Neural progenitor cell (in vitro differentiated cells): ENCODE data around the gene DCLRE1C. TPM values are rescaled to one million over a fixed set of nuclear protein-coding genes. Genes with fewer than 3 reads are reported as not detected.

Source experiments
- DNase-seq: peaks from one replicate; pipeline ENCODE4 v3.0.0-alpha.2; 2016; ENCODE audit warnings: low spot score
- H2AFZ ChIP-seq: fragments of 200-600 bp; sonication (generic); replicated peaks from 2 replicates; pipeline ENCODE4 v1.6.1; 2016; ENCODE audit warnings: antibody characterized with exemption
- H3F3A ChIP-seq: fragments of 200-600 bp; sonication (generic); 2 replicates; pipeline ENCODE4 v1.6.1; 2016; ENCODE audit warnings: antibody characterized with exemption, low read depth
- H3K27ac ChIP-seq: fragments of 200-600 bp; sonication (generic); 2 replicates; pipeline ENCODE4 v1.5.1; 2016; ENCODE audit warnings: mild to moderate bottlenecking
- H3K27me3 ChIP-seq: fragments of 200-600 bp; sonication (generic); 2 replicates; pipeline ENCODE4 v1.6.1; 2016; ENCODE audit warnings: mild to moderate bottlenecking, moderate library complexity
- H3K36me3 ChIP-seq: fragments of 200-600 bp; sonication (generic); 2 replicates; pipeline ENCODE4 v1.5.1; 2016
- H3K4me1 ChIP-seq: fragments of 200-600 bp; sonication (generic); 2 replicates; pipeline ENCODE4 v1.6.1; 2016; ENCODE audit warnings: mixed run types
- H3K4me2 ChIP-seq: fragments of 200-600 bp; sonication (generic); 2 replicates; pipeline ENCODE4 v1.6.1; 2016
- H3K4me3 ChIP-seq: fragments of 200-600 bp; sonication (generic); 2 replicates; pipeline ENCODE4 v1.5.1; 2016
- H3K79me2 ChIP-seq: fragments of 200-600 bp; sonication (generic); 2 replicates; pipeline ENCODE4 v1.6.1; 2016; ENCODE audit warnings: low read depth
- H3K9ac ChIP-seq: fragments of 200-600 bp; sonication (generic); 2 replicates; pipeline ENCODE4 v1.6.1; 2016
- H3K9me3 ChIP-seq: fragments of 200-600 bp; sonication (generic); 2 replicates; pipeline ENCODE4 v1.5.1; 2016; ENCODE audit warnings: low read depth
- H4K20me1 ChIP-seq: fragments of 200-600 bp; sonication (generic); 2 replicates; pipeline ENCODE4 v1.6.1; 2016; ENCODE audit warnings: low read depth
- H3K27ac Mint-ChIP-seq: 3 replicates; pipeline ENCODE4 v1.8.0; 2021; ENCODE audit warnings: mixed read lengths
- H3K27me3 Mint-ChIP-seq: 2 replicates; pipeline ENCODE4 v1.8.0; 2022; ENCODE audit warnings: low read depth, mild to moderate bottlenecking, inconsistent platforms, moderate library complexity, mixed read lengths; ENCODE audit not compliant: insufficient read depth
- H3K36me3 Mint-ChIP-seq: 3 replicates; pipeline ENCODE4 v1.8.0; 2021; ENCODE audit warnings: mixed read lengths
- H3K4me1 Mint-ChIP-seq: 3 replicates; pipeline ENCODE4 v1.8.0; 2021; ENCODE audit warnings: mixed read lengths
- H3K4me3 Mint-ChIP-seq: 3 replicates; pipeline ENCODE4 v1.8.0; 2021; ENCODE audit warnings: mild to moderate bottlenecking, moderate library complexity, mixed read lengths
- H3K9me3 Mint-ChIP-seq: 3 replicates; pipeline ENCODE4 v1.8.0; 2020; ENCODE audit warnings: mixed read lengths
- CTCF ChIP-seq: fragments of 200-600 bp; sonication (generic); IDR thresholded peaks from 2 replicates; pipeline ENCODE4 v1.5.1; 2017; ENCODE audit warnings: antibody characterized with exemption, mild to moderate bottlenecking
- EZH2 ChIP-seq: fragments of 200-600 bp; sonication (generic); IDR thresholded peaks from 2 replicates; pipeline ENCODE4 v1.6.1; 2017; ENCODE audit warnings: antibody characterized with exemption, mild to moderate bottlenecking, moderate library complexity
- EZH2phosphoT487 ChIP-seq: fragments of 200-600 bp; sonication (generic); IDR thresholded peaks from 2 replicates; pipeline ENCODE4 v1.6.1; 2017; ENCODE audit warnings: antibody characterized with exemption
- total RNA-seq: library from RNA; depleted of rRNA; stranded (reverse); fragments of >200 nt; gene quantifications from 2 replicates; pipeline ENCODE4 v1.2.3, GENCODE V29; 2015; ENCODE audit warnings: low replicate concordance

The DCLRE1C gene
- total RNA-seq, 1 donor from 2014 or later = 4.5 TPM

- Histone ChIP-seq H3K36me3 (no peaks in the 10 kb centered on the region), H3K79me2 (no peaks in the 10 kb centered on the region), H3K9me3 (no peaks in the 10 kb centered on the region), H3F3A (no peaks in the 10 kb centered on the region), H3K4me3 (no peak overlapping the region), H3K27ac (no peak overlapping the region), H3K27me3 (no peaks in the 10 kb centered on the region), H2AFZ (no peak overlapping the region), H4K20me1 (no peaks in the 10 kb centered on the region), H3K4me1 (no peaks in the 10 kb centered on the region), H3K9ac (no peak overlapping the region), H3K4me2 (no peak overlapping the region)
- TF ChIP-seq EZH2phosphoT487 = no peak
- TF ChIP-seq EZH2 = no peak
- TF ChIP-seq CTCF = no peak
- DNase-seq = no peak
- Mint-ChIP-seq H3K9me3 (no peaks in the 10 kb centered on the region), H3K36me3 (peaks cover 14% of the 10 kb centered on the region), H3K27me3 (no peaks in the 10 kb centered on the region), H3K4me1 (no peaks in the 10 kb centered on the region), H3K4me3 (no peak overlapping the region), H3K27ac (no peak overlapping the region)
Observed at GRCh38 chr10:14936584-14936983, 17.3 kb downstream of the DCLRE1C start.

GRCh38 chr10:14930610-14931009 is 23.3 kb downstream of the DCLRE1C start:
- Histone ChIP-seq H3K4me1 (no peaks in the 10 kb centered on the region), H4K20me1 (no peaks in the 10 kb centered on the region), H3K79me2 (no peaks in the 10 kb centered on the region), H3K4me2 (no peak overlapping the region), H3K9me3 (no peaks in the 10 kb centered on the region), H2AFZ (no peak overlapping the region), H3K27me3 (no peaks in the 10 kb centered on the region), H3K36me3 (no peaks in the 10 kb centered on the region), H3F3A (no peaks in the 10 kb centered on the region), H3K4me3 (no peak overlapping the region), H3K9ac (no peak overlapping the region), H3K27ac (no peak overlapping the region)
- H3K36me3 Mint-ChIP-seq = peaks cover 25% of the 10 kb centered on the region
- no peak overlapping the region for H3K4me3 Mint-ChIP-seq
- TF ChIP-seq CTCF = no peak
- no peak for TF ChIP-seq EZH2phosphoT487
- TF ChIP-seq EZH2 = no peak
- no peaks in the 10 kb centered on the region for H3K9me3 Mint-ChIP-seq
- H3K27ac Mint-ChIP-seq = no peak overlapping the region
- no peak for DNase-seq
- H3K4me1 Mint-ChIP-seq = no peaks in the 10 kb centered on the region
- no peaks in the 10 kb centered on the region for H3K27me3 Mint-ChIP-seq

GRCh38 chr10:14926722-14927416 is 27.0 kb downstream of the DCLRE1C start:
- Histone ChIP-seq H2AFZ (no peak overlapping the region), H3K4me2 (no peak overlapping the region), H3K4me3 (no peak overlapping the region), H3K9ac (no peak overlapping the region), H4K20me1 (no peaks in the 10 kb centered on the region), H3K36me3 (no peaks in the 10 kb centered on the region), H3K79me2 (no peaks in the 10 kb centered on the region), H3K9me3 (no peaks in the 10 kb centered on the region), H3F3A (no peaks in the 10 kb centered on the region), H3K27ac (no peak overlapping the region), H3K4me1 (no peaks in the 10 kb centered on the region), H3K27me3 (no peaks in the 10 kb centered on the region)
- H3K27ac Mint-ChIP-seq = no peak overlapping the region
- H3K4me3 Mint-ChIP-seq = no peak overlapping the region
- H3K36me3 Mint-ChIP-seq = peaks cover 30% of the 10 kb centered on the region
- no peak for DNase-seq
- TF ChIP-seq CTCF = no peak
- TF ChIP-seq EZH2 = no peak
- TF ChIP-seq EZH2phosphoT487 = no peak
- no peaks in the 10 kb centered on the region for H3K27me3 Mint-ChIP-seq
- no peaks in the 10 kb centered on the region for H3K4me1 Mint-ChIP-seq
- H3K9me3 Mint-ChIP-seq = no peaks in the 10 kb centered on the region
